HCT116 (cell line): ENCODE results near the gene CTDNEP1. TPM values are rescaled to one million over a fixed set of nuclear protein-coding genes. Genes with fewer than 3 reads are reported as not detected.
A peak's percentile ranks its signal among the peaks of the same experiment; 100 is the strongest.

Source experiments
- ATAC-seq: fragments of 200-7000 bp; cut with Tn5 transposase; 2 replicates; pipeline ENCODE4 v1.9.1; 2020; ENCODE audit warnings: mild to moderate bottlenecking, moderate library complexity
- BruUV-seq: library from RNA; stranded (reverse); fragments of 400-500 nt; replicated peaks from 2 replicates; lab custom pipeline; 2021; lab: Mats Ljungman, UMichigan
- CTCF ChIA-PET: fragments of 300-600 bp; sonication (Branson Sonifier 250); formaldehyde crosslinking; loops from one replicate; lab custom pipeline; 2021; ENCODE audit warnings: antibody characterized with exemption; lab: Charles Lee
- POLR2A ChIA-PET: fragments of 300-600, 350-600 bp; sonication (Branson Sonifier 250); formaldehyde crosslinking; loops from one replicate; lab custom pipeline; 2021; ENCODE audit warnings: antibody characterized with exemption; lab: Charles Lee
- RAD21 ChIA-PET, 2 experiments: fragments of 300-600 bp; sonication (Branson Sonifier 250); formaldehyde crosslinking; loops; one replicate each; lab custom pipeline; 2023; ENCODE audit warnings: low total read pairs in 2 of 2; ENCODE audit not compliant: uncharacterized antibody in 2 of 2, unreplicated experiment in 2 of 2, low non-redundant PET in 1 of 2; lab: Charles Lee
- DNase-seq: peaks from one replicate; pipeline ENCODE4 v3.0.0-alpha.2; 2010; ENCODE audit warnings: low read depth, low spot score
- H2AFZ ChIP-seq: fragments of 200-600 bp; shearing (Covaris generic), sonication (generic); 2 replicates; pipeline ENCODE4 v1.6.1; 2017; ENCODE audit warnings: low read depth, mixed run types, mixed read lengths, antibody characterized with exemption, low read length; ENCODE audit not compliant: poor library complexity, severe bottlenecking
- H3K27ac ChIP-seq: 2 replicates; pipeline ENCODE4 v1.5.1; 2012; ENCODE audit warnings: low read depth, low read length
- H3K27me3 ChIP-seq: fragments of 200-600 bp; sonication (generic); 2 replicates; pipeline ENCODE4 v1.6.1; 2016; ENCODE audit warnings: mixed run types, low read length, mixed read lengths; ENCODE audit not compliant: insufficient read depth
- H3K36me3 ChIP-seq, 2 experiments: fragments of 200-500 bp in 1 of 2; fragments of 200-600 bp in 1 of 2; sonication (Bioruptor generic) in 1 of 2; sonication (generic) in 1 of 2; 2 replicates each; pipeline versions ENCODE4 v1.5.1 to v1.6.1; 2014 to 2016; ENCODE audit warnings: low read length in 2 of 2, inconsistent platforms in 1 of 2, mixed read lengths in 1 of 2, mixed run types in 1 of 2; ENCODE audit not compliant: insufficient read depth in 2 of 2, control insufficient read depth in 1 of 2
- H3K4me1 ChIP-seq, 2 experiments: fragments of 200-600 bp in 1 of 2; sonication (generic) in 1 of 2; 2 replicates each; pipeline versions ENCODE4 v1.5.1 to v1.6.1; 2012 to 2017; ENCODE audit warnings: low read length in 2 of 2, inconsistent platforms in 1 of 2, mild to moderate bottlenecking in 1 of 2, mixed read lengths in 1 of 2, mixed run types in 1 of 2, moderate library complexity in 1 of 2; ENCODE audit not compliant: insufficient read depth in 2 of 2, control insufficient read depth in 1 of 2
- H3K4me2 ChIP-seq: fragments of 200-600 bp; sonication (generic); 2 replicates; pipeline ENCODE4 v1.6.1; 2017; ENCODE audit warnings: mixed run types, low read length, mixed read lengths
- H3K4me3 ChIP-seq, 2 experiments: fragments of 200-600 bp in 1 of 2; sonication (generic) in 1 of 2; replicated peaks in 1 of 2; 2 replicates each; pipeline ENCODE4 v1.5.1; 2011 to 2016; ENCODE audit warnings: low read length in 2 of 2, control low read depth in 1 of 2, low read depth in 1 of 2, mild to moderate bottlenecking in 1 of 2, mixed read lengths in 1 of 2, mixed run types in 1 of 2
- H3K79me2 ChIP-seq: fragments of 200-600 bp; sonication (generic); 2 replicates; pipeline ENCODE4 v1.6.1; 2017; ENCODE audit warnings: mild to moderate bottlenecking, mixed run types, low read length, moderate library complexity, mixed read lengths; ENCODE audit not compliant: insufficient read depth
- H3K9ac ChIP-seq: fragments of 200-600 bp; sonication (generic); 2 replicates; pipeline ENCODE4 v1.6.1; 2016; ENCODE audit warnings: low read length, mixed read lengths
- H3K9me2 ChIP-seq: fragments of 200-600 bp; sonication (generic), shearing (Covaris generic); 2 replicates; pipeline ENCODE4 v1.6.1; 2017; ENCODE audit warnings: mixed run types, mild to moderate bottlenecking, moderate library complexity; ENCODE audit not compliant: insufficient read depth
- H3K9me3 ChIP-seq, 2 experiments: fragments of 200-500 bp in 1 of 2; fragments of 200-600 bp in 1 of 2; sonication (Bioruptor generic) in 1 of 2; sonication (generic) in 1 of 2; 2 replicates each; pipeline ENCODE4 v1.6.1; 2014 to 2017; ENCODE audit warnings: low read length in 2 of 2, mixed read lengths in 2 of 2, inconsistent platforms in 1 of 2, low read depth in 1 of 2, mild to moderate bottlenecking in 1 of 2, mixed run types in 1 of 2, moderate library complexity in 1 of 2; ENCODE audit not compliant: control insufficient read depth in 1 of 2, insufficient read depth in 1 of 2
- H4K20me1 ChIP-seq: fragments of 200-600 bp; sonication (generic), shearing (Covaris generic); 2 replicates; pipeline ENCODE4 v1.6.1; 2017; ENCODE audit warnings: mixed run types, mild to moderate bottlenecking, moderate library complexity; ENCODE audit not compliant: insufficient read depth
- ATF3 ChIP-seq: IDR thresholded peaks from 2 replicates; pipeline ENCODE4 v1.6.1; 2012
- EGR1 ChIP-seq: IDR thresholded peaks from 2 replicates; pipeline ENCODE4 v1.6.1; 2012; ENCODE audit warnings: low read depth
- EZH2phosphoT487 ChIP-seq: fragments of 200-600 bp; IDR thresholded peaks from 2 replicates; pipeline ENCODE4 v1.6.1; 2018; ENCODE audit warnings: antibody characterized with exemption, borderline replicate concordance
- JUND ChIP-seq: IDR thresholded peaks from 2 replicates; pipeline ENCODE4 v1.6.1; 2012
- POLR2A ChIP-seq: IDR thresholded peaks from 2 replicates; pipeline ENCODE4 v1.7.0; 2011; ENCODE audit warnings: borderline replicate concordance; ENCODE audit not compliant: insufficient read depth, insufficient read length; ENCODE audit errors: extremely low read depth
- POLR2AphosphoS5 ChIP-seq: IDR thresholded peaks from 2 replicates; pipeline ENCODE4 v1.6.1; 2011; ENCODE audit warnings: mild to moderate bottlenecking, low read depth, low read length, moderate library complexity
- ZBTB33 ChIP-seq: IDR thresholded peaks from 2 replicates; pipeline ENCODE4 v1.6.1; 2011; ENCODE audit warnings: mild to moderate bottlenecking, low read length, moderate library complexity; ENCODE audit not compliant: insufficient replicate concordance; ENCODE audit errors: extremely low read depth
- ZNF274 ChIP-seq: fragments of 200-500 bp; sonication (Bioruptor generic); IDR thresholded peaks from 2 replicates; pipeline ENCODE4 v1.6.1; 2014; ENCODE audit warnings: mild to moderate bottlenecking, low read depth, low read length, inconsistent platforms
- intact Hi-C: fragments of 100-400 bp; cut with micrococcal nuclease; formaldehyde crosslinking; loops from 2 replicates; pipeline ENCODE4 v1.10.0; 2022
- total RNA-seq: library from RNA; stranded (reverse); gene quantifications from one replicate; pipeline ENCODE4 v1.2.1, GENCODE V29; 2021; ENCODE audit not compliant: unreplicated experiment

Gene CTDNEP1
- total RNA-seq, 1 experiment from 2014 or later, result 143 TPM

DNA sequence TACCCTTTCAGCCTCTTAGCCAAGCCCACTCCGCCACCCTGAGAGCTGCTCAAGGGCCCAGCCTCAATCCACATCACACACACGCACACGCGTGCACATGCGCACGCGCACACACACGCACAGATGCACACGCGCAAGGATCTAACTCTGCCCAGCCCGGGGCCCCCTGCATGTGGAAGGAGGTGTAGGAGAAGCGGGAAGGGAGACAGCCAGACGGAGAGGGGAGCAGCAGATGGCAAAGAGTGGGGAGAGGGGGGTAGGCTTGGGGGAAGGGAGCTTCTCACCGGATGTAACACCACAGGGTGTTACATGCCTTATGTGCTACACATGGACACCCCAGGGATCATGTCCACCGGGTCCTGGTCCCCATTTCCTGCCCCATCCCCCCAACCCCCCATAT lies 47.2 kb downstream of the CTDNEP1 start:
- no peaks in the 10 kb centered on the region for H3K79me2 ChIP-seq
- H3K4me3 ChIP-seq, result no peak overlapping the region
- no peak overlapping the region for H3K27ac ChIP-seq
- H4K20me1 ChIP-seq, result no peaks in the 10 kb centered on the region
- RAD21 ChIA-PET, result no interaction called here
- no peaks in the 10 kb centered on the region for H3K9me2 ChIP-seq
- ATAC-seq, result no peak
- peaks cover 8 to 25% of the 10 kb centered on the region in 2 experiments; a peak in 3 of 4 replicates for H3K4me1 ChIP-seq
- H3K9me3 ChIP-seq, result no peaks in the 10 kb centered on the region
- intact Hi-C loops, result no loop called here
- no TSS peak for BruUV-seq
- no peak for DNase-seq
- no peak overlapping the region for H3K9ac ChIP-seq
- no peaks in the 10 kb centered on the region for H3K36me3 ChIP-seq
- H3K4me2 ChIP-seq, result peak overlapping the region; percentile 71
- H3K27me3 ChIP-seq, result no peaks in the 10 kb centered on the region
- TF ChIP-seq POLR2AphosphoS5 (no peak), JUND (no peak), ATF3 (no peak), ZNF274 (no peak), ZBTB33 (no peak), POLR2A (no peak), EGR1 (no peak), EZH2phosphoT487 (no peak)
- POLR2A ChIA-PET, result interaction anchor here (0.7 kb wide), 1 partner anchor 1225 kb away, joined by 3 read pairs; no protein-coding TSS in a partner anchor
- CTCF ChIA-PET, result no interaction called here
- H2AFZ ChIP-seq, result no peak overlapping the region

DNA sequence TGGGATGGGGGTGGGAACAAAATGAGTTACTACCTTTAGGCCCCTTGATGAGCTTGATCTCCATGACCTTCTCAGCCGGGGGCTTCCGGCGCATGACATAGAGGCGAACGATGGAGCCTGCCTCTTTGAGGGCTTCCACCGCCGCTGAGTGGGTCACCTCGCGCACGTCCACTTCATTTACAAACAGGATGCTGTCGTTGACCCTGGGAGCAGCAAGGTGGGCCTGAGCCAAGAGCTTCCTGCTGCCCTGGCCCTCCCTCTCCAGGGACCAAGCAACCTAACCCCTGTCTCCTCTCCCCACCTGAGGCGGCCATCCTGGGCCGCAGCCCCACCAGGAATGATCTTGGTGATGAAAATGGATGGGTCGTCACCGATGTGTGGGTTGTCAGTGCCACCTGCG lies 48.1 kb downstream of the CTDNEP1 start:
- no peak for TF ChIP-seq EZH2phosphoT487
- no peak for TF ChIP-seq EGR1
- H3K79me2 ChIP-seq, result no peaks in the 10 kb centered on the region
- peaks cover 8 to 25% of the 10 kb centered on the region in 2 experiments; a peak in 3 of 4 replicates for H3K4me1 ChIP-seq
- POLR2A ChIA-PET, result no interaction called here
- no peak overlapping the region for H3K27ac ChIP-seq
- H3K4me2 ChIP-seq, result no peak overlapping the region
- H2AFZ ChIP-seq, result no peak overlapping the region
- intact Hi-C loops, result no loop called here
- H3K27me3 ChIP-seq, result no peaks in the 10 kb centered on the region
- no TSS peak for BruUV-seq
- no peaks in the 10 kb centered on the region for H3K9me2 ChIP-seq
- no peaks in the 10 kb centered on the region for H3K9me3 ChIP-seq
- CTCF ChIA-PET, result no interaction called here
- H3K9ac ChIP-seq, result no peak overlapping the region
- no peaks in the 10 kb centered on the region for H4K20me1 ChIP-seq
- no peak for ATAC-seq
- no peaks in the 10 kb centered on the region for H3K36me3 ChIP-seq
- H3K4me3 ChIP-seq, result no peak overlapping the region
- RAD21 ChIA-PET, result no interaction called here
- DNase-seq, result no peak
